Mesothelial cell of epicardium (in vitro differentiated cells): ENCODE measurements around the gene WDR59. TPM values are rescaled to one million over a fixed set of nuclear protein-coding genes. Genes with fewer than 3 reads are reported as not detected.

Source experiments
- DNase-seq, 2 experiments: peaks; one replicate each; pipeline ENCODE4 v3.0.0; 2021; ENCODE audit warnings: low spot score in 2 of 2; ENCODE audit not compliant: unreplicated experiment in 2 of 2
- H3K27ac Mint-ChIP-seq: 2 replicates; pipeline ENCODE4 v1.8.0; 2021; ENCODE audit warnings: mixed read lengths
- H3K27me3 Mint-ChIP-seq: 2 replicates; pipeline ENCODE4 v1.8.0; 2021; ENCODE audit warnings: low read depth, mixed read lengths
- H3K36me3 Mint-ChIP-seq: 2 replicates; pipeline ENCODE4 v1.8.0; 2021; ENCODE audit warnings: mixed read lengths
- H3K4me1 Mint-ChIP-seq: 2 replicates; pipeline ENCODE4 v1.8.0; 2021; ENCODE audit warnings: mixed read lengths
- H3K4me3 Mint-ChIP-seq: 2 replicates; pipeline ENCODE4 v1.8.0; 2021; ENCODE audit warnings: mild to moderate bottlenecking, moderate library complexity, mixed read lengths
- H3K9me3 Mint-ChIP-seq: 2 replicates; pipeline ENCODE4 v1.8.0; 2021; ENCODE audit warnings: mixed read lengths
- total RNA-seq: library from RNA; stranded (reverse); gene quantifications from 3 replicates; pipeline ENCODE4 v1.2.1, GENCODE V29; 2021
- TF ChIP-seq, protein P1 (sequence below): fragments of 200-600 bp; sonication (generic); IDR thresholded peaks from one replicate; pipeline ENCODE4 v1.5.0; 2021; ENCODE audit warnings: antibody characterized with exemption; ENCODE audit not compliant: unreplicated experiment

The WDR59 gene
- total RNA-seq, 1 donor from 2014 or later = 134 TPM

DNA sequence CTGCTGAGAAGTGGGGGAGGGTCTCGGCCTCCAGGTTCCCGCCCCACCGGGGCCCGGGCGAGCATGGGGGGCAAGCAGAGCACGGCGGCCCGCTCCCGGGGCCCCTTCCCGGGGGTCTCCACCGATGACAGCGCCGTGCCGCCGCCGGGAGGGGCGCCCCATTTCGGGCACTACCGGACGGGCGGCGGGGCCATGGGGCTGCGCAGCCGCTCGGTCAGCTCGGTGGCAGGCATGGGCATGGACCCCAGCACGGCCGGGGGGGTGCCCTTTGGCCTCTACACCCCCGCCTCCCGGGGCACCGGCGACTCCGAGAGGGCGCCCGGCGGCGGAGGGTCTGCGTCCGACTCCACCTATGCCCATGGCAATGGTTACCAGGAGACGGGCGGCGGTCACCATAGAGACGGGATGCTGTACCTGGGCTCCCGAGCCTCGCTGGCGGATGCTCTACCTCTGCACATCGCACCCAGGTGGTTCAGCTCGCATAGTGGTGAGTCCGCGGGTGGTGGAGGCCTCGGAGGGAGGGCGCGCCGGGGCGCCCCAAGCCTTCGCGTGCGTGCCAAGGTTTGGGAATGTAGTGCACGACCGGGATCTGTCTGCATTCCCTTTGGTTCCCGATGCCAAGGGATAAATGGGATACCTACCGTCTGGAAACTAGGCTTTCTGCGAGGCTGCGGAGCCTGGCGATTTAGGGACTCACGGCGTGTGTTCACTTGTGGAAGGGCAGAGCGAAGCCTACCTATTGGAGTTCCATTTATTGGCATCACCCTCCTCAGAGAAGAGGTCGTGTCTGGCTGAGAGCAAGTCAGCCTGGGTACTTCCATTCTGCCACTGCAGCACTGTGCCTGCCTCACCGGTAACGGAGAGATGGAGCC lies 14.9 kb upstream of the WDR59 start:
- Mint-ChIP-seq H3K27ac (peak overlapping the region; percentile 79), H3K27me3 (no peaks in the 10 kb centered on the region), H3K9me3 (no peaks in the 10 kb centered on the region), H3K36me3 (no peaks in the 10 kb centered on the region), H3K4me1 (peaks cover 46% of the 10 kb centered on the region), H3K4me3 (peak overlapping the region; percentile 83)
- DNase-seq = peak; percentile 26 to 53
- TF ChIP-seq, protein P1, sequence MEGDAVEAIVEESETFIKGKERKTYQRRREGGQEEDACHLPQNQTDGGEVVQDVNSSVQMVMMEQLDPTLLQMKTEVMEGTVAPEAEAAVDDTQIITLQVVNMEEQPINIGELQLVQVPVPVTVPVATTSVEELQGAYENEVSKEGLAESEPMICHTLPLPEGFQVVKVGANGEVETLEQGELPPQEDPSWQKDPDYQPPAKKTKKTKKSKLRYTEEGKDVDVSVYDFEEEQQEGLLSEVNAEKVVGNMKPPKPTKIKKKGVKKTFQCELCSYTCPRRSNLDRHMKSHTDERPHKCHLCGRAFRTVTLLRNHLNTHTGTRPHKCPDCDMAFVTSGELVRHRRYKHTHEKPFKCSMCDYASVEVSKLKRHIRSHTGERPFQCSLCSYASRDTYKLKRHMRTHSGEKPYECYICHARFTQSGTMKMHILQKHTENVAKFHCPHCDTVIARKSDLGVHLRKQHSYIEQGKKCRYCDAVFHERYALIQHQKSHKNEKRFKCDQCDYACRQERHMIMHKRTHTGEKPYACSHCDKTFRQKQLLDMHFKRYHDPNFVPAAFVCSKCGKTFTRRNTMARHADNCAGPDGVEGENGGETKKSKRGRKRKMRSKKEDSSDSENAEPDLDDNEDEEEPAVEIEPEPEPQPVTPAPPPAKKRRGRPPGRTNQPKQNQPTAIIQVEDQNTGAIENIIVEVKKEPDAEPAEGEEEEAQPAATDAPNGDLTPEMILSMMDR = no peak

DNA sequence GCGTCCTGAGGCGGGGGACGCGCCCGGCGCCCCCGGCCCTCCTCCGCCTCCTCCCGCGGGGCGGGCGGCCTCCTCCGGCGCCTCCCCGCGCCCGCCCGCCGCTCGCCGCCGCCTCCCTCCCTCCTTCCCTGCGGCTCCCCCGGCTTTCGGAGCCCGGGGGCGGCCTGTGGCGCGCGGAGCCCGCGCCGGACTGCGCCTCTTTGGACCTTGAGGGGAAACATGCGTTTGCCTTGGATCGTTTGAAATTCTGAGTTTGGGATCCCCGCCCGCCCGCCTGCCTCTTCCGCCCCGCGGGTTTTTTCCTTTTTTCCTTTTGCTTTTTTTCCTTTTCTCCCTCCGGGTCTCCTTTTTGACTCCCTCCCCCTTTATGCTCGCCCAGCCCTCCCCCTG lies 14.3 kb upstream of the WDR59 start:
- Mint-ChIP-seq H3K27me3 (no peaks in the 10 kb centered on the region), H3K4me3 (peak overlapping the region; percentile 83), H3K36me3 (no peaks in the 10 kb centered on the region), H3K27ac (peak overlapping the region; percentile 56), H3K9me3 (no peaks in the 10 kb centered on the region), H3K4me1 (peaks cover 46% of the 10 kb centered on the region)
- TF ChIP-seq, protein P1 = no peak
- DNase-seq = peak; percentile 35 to 55

DNA sequence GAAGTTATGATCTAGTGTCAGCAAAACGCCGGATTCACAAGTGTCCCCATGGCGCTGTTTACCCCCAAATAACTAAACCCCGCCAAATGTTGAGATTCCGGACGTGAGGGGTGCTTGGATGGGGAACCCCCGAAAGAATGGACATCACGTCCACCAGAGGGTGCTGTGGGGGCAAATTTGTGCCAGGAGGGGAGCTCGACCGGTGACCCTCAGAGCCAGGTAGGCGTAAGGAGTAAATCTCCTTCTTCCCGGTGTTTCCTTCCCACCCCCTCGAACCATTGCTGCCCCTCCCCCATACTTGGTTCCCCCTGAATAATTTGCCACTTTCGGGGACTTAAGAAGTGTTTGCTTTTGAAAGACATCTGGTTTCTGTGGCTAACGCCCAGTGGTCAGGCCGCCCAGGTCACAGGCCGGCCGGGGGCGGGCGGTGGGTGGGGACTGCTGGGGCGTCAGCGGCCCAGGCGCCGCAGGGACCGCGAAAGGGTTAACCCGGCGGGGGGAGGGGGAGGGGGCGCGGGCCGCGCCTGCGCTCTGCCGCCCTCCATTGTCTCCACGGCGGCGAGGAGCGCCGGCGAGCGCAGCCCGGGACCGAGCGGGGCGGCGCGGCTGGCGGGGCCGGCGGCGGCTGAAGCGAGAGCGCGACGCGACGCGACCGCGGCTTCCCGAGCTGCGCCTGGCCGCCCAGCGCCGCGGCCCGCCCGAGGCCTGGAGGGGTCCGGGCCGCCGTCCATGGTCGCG lies 13.7 kb upstream of the WDR59 start, which contains the start of gene ZNRF1:
TSS of gene ZNRF1 (plus strand) at position 544 of the 738 bp plus-strand sequence. CDS start 648 bp downstream, outside the sequence.
- TF ChIP-seq, protein P1 = peak; percentile 73
- peak within 1 kb of the TSS; percentile 90 for H3K27ac Mint-ChIP-seq
- DNase-seq = peak; percentile 71 to 76

DNA sequence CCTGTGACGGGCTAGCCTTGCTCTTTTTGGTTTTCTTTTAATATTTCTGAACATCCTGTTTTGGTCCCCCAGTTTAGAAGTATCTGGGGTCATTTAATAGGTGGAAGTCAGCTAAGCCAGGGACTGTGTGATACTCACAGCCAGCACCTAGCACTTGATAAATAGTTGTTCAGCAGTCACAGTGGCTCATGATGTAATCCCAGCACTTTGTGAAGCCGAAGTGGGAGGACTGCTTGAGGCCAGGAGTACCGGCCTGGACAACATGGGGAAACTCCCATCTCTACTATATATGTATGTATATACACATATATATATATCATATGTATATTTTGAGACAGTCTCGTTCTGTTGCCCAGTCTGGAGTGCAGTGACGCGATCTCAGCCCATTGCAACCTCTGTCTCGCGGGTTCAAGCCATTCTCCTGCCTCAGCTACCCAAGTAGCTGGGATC lies 12.1 kb upstream of the WDR59 start:
- Mint-ChIP-seq H3K4me3 (no peak overlapping the region), H3K9me3 (no peaks in the 10 kb centered on the region), H3K36me3 (no peaks in the 10 kb centered on the region), H3K27ac (peak overlapping the region; percentile 77), H3K4me1 (peaks cover 29% of the 10 kb centered on the region), H3K27me3 (no peaks in the 10 kb centered on the region)
- DNase-seq = no peak
- TF ChIP-seq, protein P1 = no peak

More for the DNA sequence above, 13.7 kb upstream of the WDR59 start, which contains the start of gene ZNRF1:
- Mint-ChIP-seq H3K9me3 (no peaks in the 10 kb centered on the region), H3K4me1 (peaks cover 42% of the 10 kb centered on the region), H3K27me3 (no peaks in the 10 kb centered on the region), H3K4me3 (peak within 1 kb of the TSS; percentile 83), H3K36me3 (no peaks in the 10 kb centered on the region)

DNA sequence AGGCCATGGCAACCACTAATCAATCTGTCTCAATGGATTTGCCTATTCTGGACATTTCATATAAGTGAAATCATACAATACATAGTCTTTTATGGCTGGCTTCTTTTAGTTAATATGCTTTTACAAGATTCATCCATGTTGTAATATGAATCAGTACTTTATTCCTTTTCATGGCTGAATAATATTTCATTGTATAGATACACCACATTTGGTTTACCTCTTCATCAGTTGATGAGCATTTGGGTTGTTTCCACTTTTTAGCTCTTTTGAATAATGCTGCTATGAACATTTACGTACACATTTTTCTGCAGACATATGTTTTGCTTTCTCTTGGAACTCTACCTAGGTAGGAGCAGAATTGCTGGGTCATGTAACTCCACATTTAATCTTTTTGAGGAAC lies 11.1 kb upstream of the WDR59 start:
- no peak for DNase-seq
- no peaks in the 10 kb centered on the region for H3K27me3 Mint-ChIP-seq
- H3K9me3 Mint-ChIP-seq = no peaks in the 10 kb centered on the region
- no peak overlapping the region for H3K4me3 Mint-ChIP-seq
- TF ChIP-seq, protein P1 = no peak
- H3K4me1 Mint-ChIP-seq = peaks cover 25% of the 10 kb centered on the region
- no peaks in the 10 kb centered on the region for H3K36me3 Mint-ChIP-seq
- H3K27ac Mint-ChIP-seq = no peak overlapping the region
